BLaER1 treated with 17β-estradiol and CSF1 and Interleukin-3, amounts not matched to agents 10 nM and 100 nM (cell line): Measurements from ENCODE around the gene FAM76B.

Experiments
- H3K27ac ChIP-seq, 11 experiments: shearing (Covaris generic); formaldehyde crosslinking; 2 replicates each; pipeline ENCODE4 v1.8.1; 2022
- H3K27me3 ChIP-seq, 11 experiments: shearing (Covaris generic); formaldehyde crosslinking; 2 replicates each; pipeline ENCODE4 v1.8.1; 2022
- H3K36me3 ChIP-seq, 11 experiments: shearing (Covaris generic); formaldehyde crosslinking; 2 replicates each; pipeline ENCODE4 v1.8.1; 2022
- H3K4me1 ChIP-seq, 10 experiments: shearing (Covaris generic); formaldehyde crosslinking; 2 replicates each; pipeline ENCODE4 v1.8.1; 2022
- H3K4me2 ChIP-seq, 11 experiments: shearing (Covaris generic); formaldehyde crosslinking; 2 replicates each; pipeline ENCODE4 v1.8.1; 2022
- H3K4me3 ChIP-seq, 10 experiments: shearing (Covaris generic); formaldehyde crosslinking; 2 replicates each; pipeline ENCODE4 v1.8.1; 2022
- H3K9ac ChIP-seq, 11 experiments: shearing (Covaris generic); formaldehyde crosslinking; 2 replicates each; pipeline ENCODE4 v1.8.1; 2022
- H3K9me3 ChIP-seq, 11 experiments: shearing (Covaris generic); formaldehyde crosslinking; replicated peaks in 1 of 11; 2 replicates each; pipeline ENCODE4 v1.8.1; 2022
- H4K20me1 ChIP-seq, 11 experiments: shearing (Covaris generic); formaldehyde crosslinking; 2 replicates each; pipeline ENCODE4 v1.8.1; 2022
- Cebpa-rat ChIP-seq, 11 experiments: shearing (Covaris generic); IDR thresholded peaks; 2 replicates each; pipeline ENCODE4 v1.8.1; 2022

Gene FAM76B

DNA sequence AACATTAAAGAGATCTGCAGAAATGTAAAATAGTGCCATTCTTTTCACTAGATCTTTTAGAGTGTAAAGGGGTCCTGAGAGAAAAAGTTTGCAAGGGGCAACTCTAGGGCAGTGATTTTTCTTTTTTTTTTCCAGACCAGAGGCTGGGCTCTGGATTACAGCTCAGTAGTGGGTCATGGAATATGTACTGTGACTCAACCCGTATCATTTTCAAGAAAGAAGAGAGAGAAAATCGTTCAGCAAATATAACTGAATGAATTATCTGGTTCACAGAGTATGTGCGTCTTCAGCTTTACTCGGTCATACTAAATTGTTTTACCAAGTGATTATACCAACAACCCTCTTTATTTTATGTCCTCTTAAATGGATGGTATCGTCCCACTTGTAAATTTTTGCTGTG, 4.5 kb upstream of the FAM76B start:
- no peaks in the 10 kb centered on the region for H3K27me3 ChIP-seq
- H3K4me1 ChIP-seq = peaks cover 14 to 21% (median 18%) of the 10 kb centered on the region in 10 experiments
- H3K27ac ChIP-seq = no peak overlapping the region
- H3K9ac ChIP-seq = no peak overlapping the region
- H3K36me3 ChIP-seq = peaks cover under 1 to 14% (median 7%) of the 10 kb centered on the region in 11 experiments; a peak in 17 of 22 replicates
- no peak for TF ChIP-seq Cebpa-rat (IDR thresholded peaks at IDR 0.05)
- no peak overlapping the region for H3K4me2 ChIP-seq
- H4K20me1 ChIP-seq = peaks cover 0 to 38% (median 3%) of the 10 kb centered on the region in 11 experiments; a peak in 5 of 22 replicates
- H3K4me3 ChIP-seq = no peak overlapping the region
- no peaks in the 10 kb centered on the region for H3K9me3 ChIP-seq

- no peak overlapping the region for H3K27ac ChIP-seq
- no peaks in the 10 kb centered on the region for H3K27me3 ChIP-seq
- H3K4me3 ChIP-seq = no peak overlapping the region
- TF ChIP-seq Cebpa-rat (IDR thresholded peaks at IDR 0.05) = no peak
- H3K4me2 ChIP-seq = peak overlapping the region in 1 of 11 experiments; percentile 77; a peak in 3 of 22 replicates
- no peaks in the 10 kb centered on the region for H3K9me3 ChIP-seq
- peaks cover 0 to 38% (median 3%) of the 10 kb centered on the region in 11 experiments; a peak in 5 of 22 replicates for H4K20me1 ChIP-seq
- peaks cover 19 to 27% (median 23%) of the 10 kb centered on the region in 10 experiments for H3K4me1 ChIP-seq
- no peak overlapping the region for H3K9ac ChIP-seq
- peaks cover 0 to 11% (median 5%) of the 10 kb centered on the region in 11 experiments; a peak in 6 of 22 replicates for H3K36me3 ChIP-seq
Measured at GRCh38 chr11:95793116-95793515, 3.5 kb upstream of the FAM76B start.

- Histone ChIP-seq H3K27ac (no peak overlapping the region), H3K9ac (no peak overlapping the region), H3K36me3 (peaks cover 0 to 14% (median 5%) of the 10 kb centered on the region in 11 experiments; a peak in 7 of 22 replicates), H3K4me3 (peak overlapping the region in 1 of 10 experiments; percentile 97; a peak in 2 of 20 replicates), H3K9me3 (no peaks in the 10 kb centered on the region), H3K27me3 (no peaks in the 10 kb centered on the region), H4K20me1 (peaks cover 0 to 38% (median 3%) of the 10 kb centered on the region in 11 experiments; a peak in 5 of 22 replicates), H3K4me2 (peak overlapping the region in 10 of 11 experiments; percentile 77 to 95 (median 92); a peak in 17 of 22 replicates), H3K4me1 (peaks cover 24 to 31% (median 27%) of the 10 kb centered on the region in 10 experiments)
- no peak for TF ChIP-seq Cebpa-rat (IDR thresholded peaks at IDR 0.05)
Measured at GRCh38 chr11:95792700-95793099, 3.1 kb upstream of the FAM76B start.

- peaks cover 24 to 36% (median 28%) of the 10 kb centered on the region in 10 experiments for H3K4me1 ChIP-seq
- H3K27ac ChIP-seq = no peak overlapping the region
- peaks cover 0 to 38% (median 3%) of the 10 kb centered on the region in 11 experiments; a peak in 5 of 22 replicates for H4K20me1 ChIP-seq
- peaks cover under 1 to 19% (median 8%) of the 10 kb centered on the region in 11 experiments; a peak in 16 of 22 replicates for H3K36me3 ChIP-seq
- peak overlapping the region; percentile 77 to 95 (median 91); a peak in 21 of 22 replicates for H3K4me2 ChIP-seq
- no peaks in the 10 kb centered on the region for H3K9me3 ChIP-seq
- H3K9ac ChIP-seq = peak overlapping the region in 2 of 11 experiments; percentile 88 to 92; a peak in 3 of 22 replicates
- H3K4me3 ChIP-seq = peak overlapping the region in 4 of 10 experiments; percentile 89 to 99 (median 94); a peak in 4 of 20 replicates
- no peaks in the 10 kb centered on the region for H3K27me3 ChIP-seq
- no peak for TF ChIP-seq Cebpa-rat (IDR thresholded peaks at IDR 0.05)
Measured at GRCh38 chr11:95792200-95792599, 2.6 kb upstream of the FAM76B start.

- no peak for TF ChIP-seq Cebpa-rat (IDR thresholded peaks at IDR 0.05)
- no peaks in the 10 kb centered on the region for H3K27me3 ChIP-seq
- peaks cover 0 to 37% (median 3%) of the 10 kb centered on the region in 11 experiments; a peak in 5 of 22 replicates for H4K20me1 ChIP-seq
- H3K36me3 ChIP-seq = peaks cover 6 to 24% (median 12%) of the 10 kb centered on the region in 11 experiments; a peak in 16 of 22 replicates
- H3K4me2 ChIP-seq = peak overlapping the region; percentile 77 to 95 (median 91)
- H3K4me1 ChIP-seq = peaks cover 24 to 36% (median 28%) of the 10 kb centered on the region in 10 experiments
- no peaks in the 10 kb centered on the region for H3K9me3 ChIP-seq
- peak overlapping the region in 6 of 11 experiments; percentile 90 to 97 (median 92); a peak in 7 of 22 replicates for H3K27ac ChIP-seq
- peak overlapping the region; percentile 75 to 99 (median 92) for H3K4me3 ChIP-seq
- peak overlapping the region in 10 of 11 experiments; percentile 87 to 99 (median 93); a peak in 19 of 22 replicates for H3K9ac ChIP-seq
Measured at GRCh38 chr11:95791709-95792033, 2.1 kb upstream of the FAM76B start.

DNA sequence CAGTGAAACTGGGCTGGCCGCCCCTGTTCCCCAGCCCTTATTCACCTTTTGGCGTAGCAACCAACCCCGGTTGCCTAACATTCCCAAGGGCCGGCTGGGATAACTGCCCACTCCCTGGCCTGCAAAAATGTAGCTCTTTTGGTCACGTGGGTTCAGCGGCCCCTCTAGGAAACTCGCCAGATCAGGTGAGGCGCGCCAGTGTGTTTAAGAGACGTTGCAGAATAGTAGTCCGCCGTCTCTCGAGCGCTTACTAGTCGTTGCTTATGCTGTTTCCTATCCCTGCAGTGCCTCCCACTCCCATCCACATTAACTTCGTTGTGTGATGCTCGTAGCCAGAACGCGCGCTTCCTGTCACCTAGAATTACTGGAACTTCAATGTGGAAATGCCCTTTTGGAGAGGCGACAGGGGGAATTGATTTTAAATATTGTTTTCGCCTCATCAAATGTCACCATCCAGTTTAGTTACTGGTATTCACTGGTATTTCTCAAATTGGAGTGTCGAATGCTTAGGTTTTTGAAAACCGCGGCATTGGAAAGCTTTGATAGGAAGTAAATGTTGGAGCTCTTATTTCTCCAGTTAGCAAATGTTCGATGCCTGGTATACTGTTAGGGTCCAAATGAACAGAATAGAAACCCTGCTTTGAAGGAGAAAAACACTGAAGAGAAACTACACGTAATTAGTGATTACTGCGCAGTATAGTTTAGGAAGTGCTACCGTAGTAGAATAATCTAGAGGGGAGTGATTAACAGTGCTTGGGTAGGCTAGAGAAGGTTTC, 1.5 kb upstream of the FAM76B start:
- peak overlapping the region; percentile 87 to 99 (median 94) for H3K9ac ChIP-seq
- H3K27ac ChIP-seq = peak overlapping the region; percentile 90 to 99 (median 94)
- H3K27me3 ChIP-seq = no peaks in the 10 kb centered on the region
- peak overlapping the region; percentile 75 to 99 (median 92) for H3K4me3 ChIP-seq
- H3K4me1 ChIP-seq = peaks cover 24 to 36% (median 28%) of the 10 kb centered on the region in 10 experiments
- TF ChIP-seq Cebpa-rat (IDR thresholded peaks at IDR 0.05) = no peak
- H3K9me3 ChIP-seq = no peaks in the 10 kb centered on the region
- H3K4me2 ChIP-seq = peak overlapping the region; percentile 77 to 95 (median 91)
- peaks cover 10 to 30% (median 15%) of the 10 kb centered on the region in 11 experiments; a peak in 21 of 22 replicates for H3K36me3 ChIP-seq
- H4K20me1 ChIP-seq = peaks cover 0 to 31% (median 3%) of the 10 kb centered on the region in 11 experiments; a peak in 5 of 22 replicates

DNA sequence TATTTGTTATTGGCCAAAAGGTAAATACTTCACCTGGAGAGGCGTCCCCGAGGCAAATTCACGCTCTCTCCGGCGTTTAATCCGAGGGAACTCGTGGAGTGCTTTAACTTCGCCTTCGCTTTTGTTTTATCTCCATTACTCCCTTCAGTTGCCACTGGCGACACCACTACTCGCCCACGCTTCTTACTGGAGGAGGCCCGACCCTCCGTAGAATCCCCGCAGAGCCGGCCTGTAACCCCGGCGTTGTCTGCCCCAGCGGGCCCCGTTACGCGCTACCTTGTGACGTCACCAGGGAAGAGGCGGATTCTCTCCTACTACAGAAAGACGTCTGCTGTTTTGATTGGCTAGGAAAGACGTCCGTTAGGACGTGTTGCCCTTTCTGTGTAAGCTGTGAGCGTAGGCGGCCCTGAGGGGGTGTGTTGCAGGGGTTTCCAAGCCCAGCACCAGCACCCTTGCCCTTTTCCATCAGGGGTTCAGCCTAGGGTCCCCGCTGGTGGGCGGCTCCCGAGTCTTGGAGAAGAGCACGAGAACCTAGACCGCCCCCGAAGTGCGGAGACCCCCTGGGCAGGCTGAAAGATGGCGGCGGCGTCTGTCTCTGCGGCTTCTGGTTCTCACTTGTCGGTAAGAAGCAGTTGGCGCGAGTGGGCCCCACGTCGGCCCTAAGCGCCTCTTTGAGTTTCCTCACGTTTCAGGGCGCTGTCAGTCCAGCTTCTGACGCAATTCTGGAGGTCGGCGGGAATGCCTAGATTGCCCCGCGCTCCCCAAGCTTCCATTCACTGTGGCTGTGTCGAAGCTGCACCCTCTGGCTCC, 746 bp upstream of the FAM76B start, which contains the start of gene CEP57:
Gene CEP57, plus strand, starts transcription at position 376 of the 810 bp plus-strand sequence. Its CDS starts 201 bp downstream, at position 577.
- no peaks in the 10 kb centered on the region for H3K27me3 ChIP-seq
- peaks cover 0 to 24% (median 0%) of the 10 kb centered on the region in 11 experiments; a peak in 3 of 22 replicates for H4K20me1 ChIP-seq
- H3K4me2 ChIP-seq = peak within 1 kb of the TSS; percentile 81 to 95 (median 92)
- peaks cover 24 to 36% (median 28%) of the 10 kb centered on the region in 10 experiments for H3K4me1 ChIP-seq
- H3K4me3 ChIP-seq = peak within 1 kb of the TSS; percentile 75 to 99 (median 92)
- H3K9me3 ChIP-seq = no peaks in the 10 kb centered on the region
- H3K27ac ChIP-seq = peak within 1 kb of the TSS; percentile 90 to 99 (median 94)
- no peak for TF ChIP-seq Cebpa-rat (IDR thresholded peaks at IDR 0.05)
- peaks cover 18 to 37% (median 23%) of the 10 kb centered on the region in 11 experiments for H3K36me3 ChIP-seq
- H3K9ac ChIP-seq = peak within 1 kb of the TSS; percentile 87 to 99 (median 94)

DNA sequence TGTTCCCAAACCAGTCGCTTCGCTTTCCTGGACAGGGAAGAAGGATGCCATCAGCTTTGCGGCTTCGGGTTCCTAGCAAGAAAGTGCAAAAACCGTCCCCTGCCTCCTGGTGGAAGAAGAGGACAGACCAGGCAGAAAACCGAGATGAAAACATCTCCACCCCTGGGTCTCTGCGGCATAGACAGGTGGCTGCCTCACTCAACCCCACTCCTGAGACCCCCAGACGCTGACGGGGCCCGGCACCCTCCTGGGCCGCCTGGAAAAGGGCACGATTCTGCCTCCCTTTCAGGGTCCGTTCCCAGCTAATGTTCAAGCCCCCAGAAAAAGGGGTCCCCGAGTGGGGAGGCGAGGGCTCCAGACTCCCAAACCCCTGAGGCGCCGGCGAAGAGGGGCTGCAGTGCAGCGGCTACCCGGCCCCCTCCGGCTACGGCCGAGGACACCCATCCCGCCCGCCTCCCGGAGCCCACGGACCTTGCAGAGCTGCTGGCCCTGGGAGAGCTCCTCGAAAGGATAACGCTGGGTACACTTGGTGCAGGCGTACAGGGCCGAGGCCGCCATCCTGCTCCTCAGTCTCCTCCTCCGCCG, 569 bp downstream of the FAM76B start:
- Histone ChIP-seq H4K20me1 (peaks cover 0 to 20% (median 0%) of the 10 kb centered on the region in 11 experiments; a peak in 3 of 22 replicates), H3K36me3 (peaks cover 31 to 47% (median 35%) of the 10 kb centered on the region in 11 experiments), H3K27ac (peak overlapping the region; percentile 90 to 99 (median 94)), H3K4me1 (peaks cover 24 to 36% (median 28%) of the 10 kb centered on the region in 10 experiments), H3K4me2 (peak overlapping the region; percentile 80 to 92 (median 88)), H3K27me3 (no peaks in the 10 kb centered on the region), H3K9ac (peak overlapping the region; percentile 87 to 99 (median 94)), H3K4me3 (peak overlapping the region; percentile 75 to 99 (median 92)), H3K9me3 (no peaks in the 10 kb centered on the region)
- TF ChIP-seq Cebpa-rat (IDR thresholded peaks at IDR 0.05) = no peak
